CD4-positive, alpha-beta T cell treated with Interferon gamma for 1 hour (primary cell): Measurements from ENCODE around the gene EPB41.
"Not testable (repeated sequence)": the region's sequence is repeated elsewhere in the genome, so short reads cannot be mapped to it uniquely, and the experiment has no call there.

Experiments used
- DNase-seq: peaks from one replicate; pipeline ENCODE4 v3.0.0-alpha.2; 2020

Gene EPB41

GRCh38 chr1:29144178-29144577, 229.8 kb downstream of the EPB41 start:
- DNase-seq: no peak

GRCh38 chr1:29145739-29146437, 231.5 kb downstream of the EPB41 start:
- no peak for DNase-seq

GRCh38 chr1:29148656-29149491, 234.5 kb downstream of the EPB41 start:
- no peak for DNase-seq

- not testable (repeated sequence) for DNase-seq
Measured at GRCh38 chr1:29150346-29150745, 236.0 kb downstream of the EPB41 start.

- no peak for DNase-seq
Measured at GRCh38 chr1:29152046-29152805, 237.9 kb downstream of the EPB41 start.

GRCh38 chr1:29156543-29157268, 242.3 kb downstream of the EPB41 start:
- DNase-seq: no peak

- no peak for DNase-seq
Measured at GRCh38 chr1:29157269-29157601, 242.9 kb downstream of the EPB41 start.

GRCh38 chr1:29159773-29160172, 245.4 kb downstream of the EPB41 start:
- no peak for DNase-seq

GRCh38 chr1:29162025-29162424, 247.7 kb downstream of the EPB41 start:
- no peak for DNase-seq

GRCh38 chr1:29162476-29163138, 248.2 kb downstream of the EPB41 start:
- DNase-seq: no peak

GRCh38 chr1:29164588-29164987, 250.2 kb downstream of the EPB41 start:
- DNase-seq: no peak

- DNase-seq: no peak
Measured at GRCh38 chr1:29166291-29166878, 252.0 kb downstream of the EPB41 start.

- no peak for DNase-seq
Measured at GRCh38 chr1:29167904-29168303, 253.5 kb downstream of the EPB41 start.
